Erythroblast (primary cell): Measurements from ENCODE around the gene CTCF.
A peak's percentile ranks its signal among the peaks of the same experiment; 100 is the strongest.

Experiments
- DNase-seq, 2 experiments: peaks; one replicate each; lab custom pipeline; 2025; lab: John Stamatoyannopoulos, UW
- GATA1 ChIP-seq: IDR thresholded peaks from 2 replicates; pipeline ENCODE4 v1.6.1; 2011; ENCODE audit warnings: low read depth, mild to moderate bottlenecking, control low read depth, low read length, moderate library complexity
- POLR2A ChIP-seq: IDR thresholded peaks from 2 replicates; pipeline ENCODE4 v1.6.1; 2011; ENCODE audit warnings: mild to moderate bottlenecking, low read length

CTCF gene

DNA sequence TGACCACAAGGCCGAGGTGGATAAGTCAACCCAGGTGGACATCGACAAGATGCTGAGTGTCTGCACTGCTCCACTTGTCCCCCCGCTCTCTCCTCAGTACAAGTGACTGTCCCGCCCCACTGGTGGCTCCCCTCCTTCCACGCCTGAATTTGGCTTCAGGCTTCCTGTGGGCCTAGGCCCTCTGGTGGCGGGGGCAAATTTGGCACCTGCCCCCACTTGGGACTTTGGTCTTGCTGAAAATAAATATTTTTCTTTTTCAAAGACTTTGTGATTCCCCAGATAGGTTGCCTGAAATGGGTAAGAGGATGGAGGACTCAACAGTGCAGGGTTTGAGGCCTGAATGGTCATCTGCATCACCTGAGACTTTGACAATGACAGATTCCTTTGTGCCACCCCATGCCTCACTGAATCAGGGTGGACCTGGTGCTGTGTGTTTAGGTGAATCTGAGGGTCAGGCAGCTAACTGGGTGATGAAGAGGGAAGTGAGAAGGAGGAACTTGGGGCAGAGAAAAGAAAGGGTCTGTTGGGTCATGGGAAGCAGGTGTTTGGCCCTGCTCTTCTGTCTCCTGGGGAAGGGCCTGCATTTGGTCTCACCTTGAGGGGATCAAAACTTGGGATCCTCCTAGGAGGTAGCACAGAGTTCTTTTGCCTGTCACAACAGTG is 106.3 kb downstream of the CTCF start:
- TF ChIP-seq POLR2A (no peak), GATA1 (no peak)
- peak; percentile 30 to 42 for DNase-seq

DNA sequence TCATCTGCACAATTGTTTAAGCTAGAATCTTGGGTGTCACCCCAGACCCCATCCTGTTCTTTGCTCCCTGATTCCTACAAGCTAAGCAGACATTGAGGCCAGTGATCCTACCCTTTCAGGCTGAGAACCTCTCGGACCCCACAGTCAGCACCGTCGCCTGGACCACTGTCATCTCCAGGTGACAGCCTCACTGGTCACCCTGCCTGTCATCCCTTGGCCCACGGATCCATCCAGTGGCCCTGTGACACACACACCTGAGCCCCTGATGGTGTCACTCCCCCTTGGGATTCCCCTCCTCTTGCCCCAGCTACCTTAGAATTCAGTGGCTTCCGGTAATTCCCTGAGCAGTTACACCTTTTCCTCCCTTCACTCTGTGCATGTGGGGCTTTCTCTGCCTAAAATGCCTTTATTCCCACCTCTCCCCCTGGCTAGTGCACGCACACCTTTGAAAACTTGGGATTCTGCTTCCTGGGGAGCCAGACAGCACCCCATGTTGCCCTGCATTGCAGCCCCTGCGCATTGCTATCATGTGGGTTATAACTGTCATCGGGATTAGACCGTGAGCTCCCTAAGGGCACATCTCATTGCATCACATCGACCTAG is 107.3 kb downstream of the CTCF start:
- DNase-seq = no peak
- TF ChIP-seq GATA1 (no peak), POLR2A (no peak)

DNA sequence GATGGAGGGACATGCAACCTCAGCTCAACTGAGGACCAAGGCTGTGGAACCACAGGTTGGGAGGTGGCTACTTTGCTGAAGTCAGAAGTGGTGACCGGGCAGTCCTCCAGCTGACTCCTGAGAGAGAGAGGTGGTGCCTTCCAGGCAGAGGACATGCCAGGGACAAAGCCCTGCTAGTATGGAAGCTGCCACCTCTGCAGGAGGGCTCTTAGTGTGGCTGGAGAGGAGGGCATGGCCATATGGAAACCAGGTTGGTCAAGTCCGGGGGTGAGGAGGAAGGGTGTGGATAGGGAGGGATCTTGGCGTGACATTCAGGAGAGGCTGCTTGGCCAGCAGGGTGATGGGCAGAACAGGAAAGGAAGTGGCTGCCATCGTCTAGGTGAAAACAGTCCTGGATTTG is 110.0 kb downstream of the CTCF start:
- TF ChIP-seq GATA1 (no peak), POLR2A (no peak)
- no peak for DNase-seq

DNA sequence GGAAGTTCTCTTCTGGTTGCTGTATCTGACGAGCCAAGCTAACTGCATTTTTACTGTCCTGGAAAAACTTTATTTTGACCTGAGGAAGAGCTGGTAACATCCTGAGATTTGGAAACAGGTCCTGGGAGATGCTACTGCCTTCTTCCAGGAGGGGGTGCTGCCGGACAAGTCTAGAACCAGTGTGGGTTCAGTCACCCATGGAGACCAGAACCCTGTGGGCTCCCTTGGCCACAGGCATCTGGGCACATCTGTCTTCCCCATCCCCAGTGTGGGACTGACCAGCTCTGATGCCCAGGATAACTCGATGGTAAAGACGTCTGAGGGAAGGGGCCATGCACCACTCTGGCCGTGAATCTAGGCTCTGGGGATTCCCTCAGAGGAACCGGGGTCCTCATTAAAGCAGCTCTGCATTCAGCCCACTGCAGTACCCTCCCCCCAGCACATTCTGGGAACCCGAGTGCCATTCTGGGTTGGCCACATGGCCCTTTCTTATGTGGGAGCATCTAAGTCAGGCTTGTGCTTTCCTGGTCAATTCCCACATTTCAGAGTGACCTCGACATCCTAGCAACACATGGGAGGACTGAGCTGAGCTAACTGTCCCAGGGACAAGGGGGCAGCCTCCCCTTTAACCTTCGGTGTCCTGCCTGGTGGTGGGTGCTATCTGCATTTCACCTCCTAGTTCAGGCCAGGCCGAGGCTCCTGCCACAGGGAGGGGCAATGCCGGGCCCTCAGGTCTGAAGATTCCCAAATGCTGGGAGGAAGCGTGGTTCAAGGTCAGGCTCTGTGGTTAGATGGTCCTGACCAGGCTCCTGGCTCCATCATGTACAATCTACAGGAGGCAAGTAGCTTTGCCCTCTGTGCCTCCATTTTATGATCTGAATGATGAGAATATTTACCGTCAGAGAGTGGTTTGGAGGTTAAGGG is 110.7 kb downstream of the CTCF start:
- no peak for TF ChIP-seq GATA1
- no peak for TF ChIP-seq POLR2A
- peak; percentile 69 to 85 for DNase-seq

DNA sequence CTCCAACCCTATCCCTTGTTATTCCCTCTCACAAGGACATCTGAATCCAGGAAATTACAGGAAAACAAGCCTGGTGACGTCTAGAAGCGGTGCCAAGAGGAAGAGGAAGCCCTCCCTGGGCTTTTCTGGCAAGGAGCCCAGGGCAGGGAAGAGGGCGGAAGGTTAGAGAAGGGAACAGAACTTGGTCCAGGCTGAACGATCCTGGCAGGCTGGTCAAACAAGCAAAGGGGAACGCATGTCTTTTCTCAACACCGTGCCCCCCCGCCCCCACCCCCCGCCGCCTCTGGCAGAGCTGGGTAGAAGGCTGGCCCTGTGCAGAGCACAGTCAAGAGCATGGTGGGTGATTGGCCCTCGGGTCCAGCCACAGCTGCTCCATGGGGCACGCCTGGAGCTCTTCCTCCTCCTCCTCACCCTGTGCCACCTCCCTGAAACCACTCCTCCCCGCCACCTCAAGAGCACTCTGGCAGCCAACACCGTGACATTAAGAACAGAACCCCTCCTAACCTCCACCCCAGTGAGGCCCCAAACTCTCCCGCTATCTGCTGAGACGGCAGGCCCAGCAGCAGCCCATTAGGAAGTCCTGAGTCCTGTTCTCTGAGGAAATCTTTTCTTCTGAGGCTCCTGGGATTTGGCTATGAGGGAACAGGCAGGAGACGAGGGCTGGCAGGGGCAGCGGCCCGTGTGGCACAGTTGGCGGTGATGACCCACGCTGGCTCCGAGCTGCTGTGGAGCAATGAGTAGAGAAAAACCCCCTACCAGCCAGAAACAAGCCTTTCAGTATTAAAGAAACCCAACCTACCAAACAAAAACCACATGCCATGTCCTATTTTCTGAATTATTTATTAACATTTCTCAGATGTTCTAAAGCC is 111.6 kb downstream of the CTCF start:
- peak; percentile 26 to 53 for DNase-seq
- TF ChIP-seq POLR2A (no peak), GATA1 (no peak)

DNA sequence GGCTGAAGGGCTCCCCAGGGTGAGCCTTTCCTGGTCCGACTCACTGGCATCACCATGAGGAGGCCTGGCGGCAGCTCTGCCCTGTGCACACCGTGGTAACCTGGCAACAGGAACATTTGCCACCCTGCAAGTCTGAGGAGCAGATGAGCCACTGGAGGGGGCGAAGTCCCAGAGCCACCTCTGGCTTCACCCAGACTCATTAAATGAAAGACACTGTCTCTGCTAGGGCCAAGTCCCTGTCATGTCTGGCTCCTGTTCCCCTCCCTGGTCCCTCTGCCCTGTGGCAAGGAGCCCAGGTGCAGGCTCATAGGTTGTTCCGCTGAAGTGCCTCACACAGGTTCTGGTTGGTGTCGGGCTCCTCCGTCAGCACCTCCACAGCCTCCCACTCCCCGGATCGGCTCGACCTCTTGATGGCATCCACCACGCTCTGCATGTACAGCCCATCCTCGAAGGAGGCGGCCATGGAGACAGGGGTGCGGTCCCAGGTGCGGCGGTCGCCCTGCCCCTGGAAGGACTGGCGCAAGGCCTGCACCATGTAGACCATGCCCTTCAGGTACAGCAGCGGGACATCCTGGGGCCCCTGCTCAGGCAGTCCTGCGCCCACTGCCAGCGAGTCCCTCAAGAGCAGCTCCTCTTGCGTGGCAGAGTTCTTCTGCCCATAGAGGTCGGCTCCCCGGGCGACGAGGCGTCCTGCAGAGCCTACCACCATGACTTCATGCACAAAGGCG is 112.7 kb downstream of the CTCF start:
- DNase-seq = no peak
- TF ChIP-seq POLR2A (no peak), GATA1 (no peak)

DNA sequence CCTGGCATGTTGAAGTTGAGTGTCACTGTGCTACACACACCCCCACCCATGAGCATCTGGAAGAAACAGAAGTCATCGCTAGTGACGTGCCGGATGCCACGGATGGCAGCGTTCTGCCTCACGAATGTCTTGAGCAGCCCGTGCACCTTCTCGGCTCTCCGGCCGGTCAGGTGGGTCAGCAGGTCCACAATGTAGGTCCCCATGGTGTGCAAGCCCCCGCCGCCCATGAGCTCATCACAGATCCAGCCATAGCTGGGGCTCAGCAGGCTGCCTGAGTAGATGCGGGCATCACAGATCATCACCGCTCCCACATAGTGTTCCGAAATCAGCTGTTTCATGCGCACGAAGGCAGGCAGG is 113.2 kb downstream of the CTCF start:
- TF ChIP-seq POLR2A (no peak), GATA1 (no peak)
- DNase-seq = no peak

DNA sequence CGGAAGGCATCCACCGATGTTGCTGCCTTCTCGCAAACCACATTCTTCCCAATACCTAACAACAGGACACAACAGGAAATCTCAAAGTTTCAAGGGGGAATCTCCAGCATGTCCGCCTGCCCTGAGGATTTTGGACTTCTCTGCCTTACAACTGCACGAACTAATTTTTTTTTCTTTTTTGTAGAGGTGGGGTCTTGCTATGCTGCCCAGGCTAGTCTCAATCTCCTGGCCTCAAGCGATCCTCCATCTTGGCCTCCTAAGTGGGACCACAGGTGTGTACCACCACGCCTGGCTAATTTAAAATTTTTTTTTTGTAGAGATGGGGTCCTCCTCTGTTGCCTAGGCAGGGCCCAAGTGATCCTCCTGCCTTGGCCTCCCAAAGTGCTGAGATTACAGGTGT is 113.7 kb downstream of the CTCF start:
- TF ChIP-seq GATA1 (no peak), POLR2A (no peak)
- DNase-seq = no peak

DNA sequence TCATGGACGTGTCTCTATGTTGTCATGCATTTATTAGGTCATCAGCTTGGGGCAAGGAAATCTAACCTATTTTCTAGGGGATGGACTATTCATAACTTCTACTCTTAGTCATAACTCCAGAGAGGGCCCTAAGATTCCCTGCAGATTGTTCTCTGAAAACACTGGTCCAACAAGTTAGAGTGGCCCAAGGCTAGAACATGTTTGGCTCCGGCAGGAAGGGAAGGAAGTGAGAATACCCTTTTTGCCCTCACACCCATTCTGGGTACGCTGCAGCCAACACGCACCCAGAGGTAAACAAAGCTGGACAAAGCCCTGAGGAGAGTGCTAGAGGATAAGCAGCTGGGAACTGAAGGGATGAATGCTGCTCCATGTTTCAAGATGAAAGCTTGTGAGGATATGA is 114.2 kb downstream of the CTCF start:
- no peak for DNase-seq
- TF ChIP-seq GATA1 = no peak
- TF ChIP-seq POLR2A = no peak

DNA sequence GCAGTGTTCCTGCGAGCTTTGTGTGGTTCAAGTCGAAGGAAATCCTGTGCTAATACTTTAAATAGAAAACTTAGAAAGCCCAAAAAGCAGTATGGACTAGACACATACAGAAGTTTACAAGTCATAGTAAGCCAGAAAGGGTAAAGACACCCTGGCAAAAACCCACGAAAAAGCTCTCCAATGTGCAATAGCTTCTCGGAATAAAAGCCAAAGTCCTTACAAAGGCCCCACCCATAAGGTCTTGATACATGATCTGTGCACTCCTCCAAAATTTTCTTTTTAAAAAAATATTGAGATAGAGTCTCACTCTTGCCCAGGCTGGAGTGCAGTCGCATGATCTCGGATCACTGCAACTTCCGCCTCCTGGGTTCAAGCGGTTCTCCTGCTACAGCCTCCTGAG is 114.6 kb downstream of the CTCF start:
- TF ChIP-seq POLR2A (no peak), GATA1 (no peak)
- no peak for DNase-seq

DNA sequence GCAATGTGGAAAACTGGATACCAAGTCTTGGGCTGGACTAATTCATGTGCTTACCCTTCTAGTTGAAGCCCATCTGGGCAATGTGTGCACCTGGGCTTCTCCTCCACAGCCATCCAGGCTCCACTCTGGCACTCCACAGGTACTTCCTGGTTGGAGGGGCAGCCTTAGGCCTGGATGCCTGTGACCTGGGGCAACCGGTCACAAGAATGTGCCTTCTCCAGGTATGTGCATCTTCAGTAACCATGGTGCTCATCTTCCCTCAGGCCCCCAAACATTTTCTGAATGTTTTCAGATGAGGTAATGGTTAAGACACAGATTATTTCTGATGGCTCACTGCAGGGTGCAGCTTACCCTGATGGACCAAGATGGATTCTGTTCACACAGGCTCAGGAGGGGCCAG is 115.4 kb downstream of the CTCF start:
- no peak for DNase-seq
- TF ChIP-seq GATA1 (no peak), POLR2A (no peak)

DNA sequence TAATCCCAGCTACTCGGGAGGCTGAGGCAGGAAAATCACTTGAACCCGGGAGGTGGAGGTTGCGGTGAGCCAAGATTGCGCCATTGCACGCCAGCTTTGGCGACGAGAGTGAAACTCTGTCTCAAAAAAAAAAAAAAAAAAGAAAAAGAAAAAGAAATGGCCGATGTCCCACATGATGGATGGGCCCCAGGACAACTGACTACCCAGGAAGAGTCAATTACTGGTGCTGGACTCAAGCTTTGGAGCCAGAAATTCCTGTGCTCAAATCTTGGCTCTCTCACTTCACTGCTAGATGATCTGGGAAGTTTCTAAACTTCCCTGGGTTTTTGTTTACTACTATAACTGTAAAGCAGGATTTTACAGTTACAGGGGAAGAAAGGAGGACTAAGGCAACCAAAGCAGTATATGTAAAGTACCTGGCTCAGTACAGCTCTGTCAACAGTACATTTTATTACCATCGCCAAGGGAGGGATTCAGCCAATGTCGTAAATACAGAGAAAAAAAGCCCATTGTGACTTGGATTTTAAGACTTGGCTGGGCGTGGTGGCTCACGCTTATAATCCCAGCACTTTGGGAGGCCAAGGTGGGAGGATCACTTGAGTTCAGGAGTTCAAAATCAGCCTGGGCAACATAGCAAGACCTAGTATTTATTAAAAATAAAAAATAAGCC is 116.2 kb downstream of the CTCF start:
- DNase-seq = no peak
- TF ChIP-seq POLR2A = no peak
- TF ChIP-seq GATA1 = no peak
